A549 (cell line): ENCODE data around the gene RPRD2. TPM values are rescaled to one million over a fixed set of nuclear protein-coding genes. Genes with fewer than 3 reads are reported as not detected.

Source experiments
- ATAC-seq, 2 experiments: fragments of 200-7000 bp in 1 of 2; fragments of >200 bp in 1 of 2; cut with Nextera tagmentation in 1 of 2; cut with Tn5 transposase in 1 of 2; 3 replicates each; pipeline versions ENCODE4 v1.8.0 to v1.9.1; 2018 to 2020; ENCODE audit warnings: mild to moderate bottlenecking in 1 of 2, moderate library complexity in 1 of 2
- CTCF ChIA-PET: fragments of 300-600 bp; sonication (Branson Sonifier 250); formaldehyde crosslinking; extraction: SDS; loops from one replicate; lab custom pipeline; 2021; ENCODE audit warnings: antibody characterized with exemption, inconsistent platforms; lab: Yijun Ruan, JAX
- POLR2A ChIA-PET: fragments of 350-600 bp; formaldehyde crosslinking; extraction: SDS; loops from one replicate; lab custom pipeline; 2021; ENCODE audit warnings: antibody characterized with exemption, inconsistent platforms; lab: Yijun Ruan, JAX
- DNase-seq, 2 experiments: peaks; one replicate each; pipeline versions ENCODE4 v3.0.0 to v3.0.0-alpha.2; 2011 to 2016; ENCODE audit warnings: low read depth in 1 of 2, low spot score in 1 of 2
- FAIRE-seq: peaks from 2 replicates; lab custom pipeline; 2011; peaks lifted over from hg19 to GRCh38; lab: Jason Lieb, UNC
- H3K27ac ChIP-seq, 2 experiments: fragments of >200 bp; sonication (Bioruptor Twin); formaldehyde crosslinking; 3 replicates each; pipeline ENCODE4 v1.5.1; 2016 to 2017
- H3K4me1 ChIP-seq: fragments of >200 bp; sonication (Bioruptor Twin); formaldehyde crosslinking; 3 replicates; pipeline ENCODE4 v1.6.1; 2016
- H3K4me2 ChIP-seq: fragments of >200 bp; sonication (Bioruptor Twin); formaldehyde crosslinking; 3 replicates; pipeline ENCODE4 v1.6.1; 2016
- H3K4me3 ChIP-seq: fragments of >200 bp; sonication (Bioruptor Twin); formaldehyde crosslinking; 3 replicates; pipeline ENCODE4 v1.5.1; 2016
- H3K9me3 ChIP-seq: fragments of >200 bp; sonication (Bioruptor Twin); formaldehyde crosslinking; 3 replicates; pipeline ENCODE4 v1.6.1; 2016
- CTCF ChIP-seq: fragments of >200 bp; sonication (Bioruptor Twin); formaldehyde crosslinking; IDR thresholded peaks from 3 replicates; pipeline ENCODE4 v1.5.1; 2016
- HES2 ChIP-seq: fragments of >200 bp; sonication (Bioruptor Twin); formaldehyde crosslinking; IDR thresholded peaks from 2 replicates; pipeline ENCODE4 v1.6.1; 2016
- JUNB ChIP-seq: fragments of >200 bp; sonication (Bioruptor Twin); formaldehyde crosslinking; IDR thresholded peaks from 2 replicates; pipeline ENCODE4 v1.6.1; 2016
- MAX ChIP-seq: IDR thresholded peaks from 2 replicates; pipeline ENCODE4 v1.6.1; 2012
- MAZ ChIP-seq: fragments of 150-350 bp; IDR thresholded peaks from 2 replicates; pipeline ENCODE4 v1.6.1; 2014; ENCODE audit warnings: antibody characterized with exemption, low read depth, low read length, borderline replicate concordance
- RARB ChIP-seq: fragments of 250-450 bp; sonication (Bioruptor Pico); IDR thresholded peaks from 2 replicates; pipeline ENCODE4 v1.8.0; 2021; ENCODE audit warnings: mild to moderate bottlenecking, moderate library complexity
- RCOR1 ChIP-seq: fragments of 150-350 bp; IDR thresholded peaks from 2 replicates; pipeline ENCODE4 v1.6.1; 2014; ENCODE audit warnings: antibody characterized with exemption, low read length, low read depth
- REST ChIP-seq: fragments of 200-600 bp; sonication (generic); IDR thresholded peaks from 2 replicates; pipeline ENCODE4 v1.6.1; 2016; ENCODE audit warnings: antibody characterized with exemption, mild to moderate bottlenecking, moderate library complexity
- SMC3 ChIP-seq: fragments of >200 bp; sonication (Bioruptor Twin); formaldehyde crosslinking; IDR thresholded peaks from 3 replicates; pipeline ENCODE4 v1.6.1; 2018; ENCODE audit warnings: inconsistent platforms
- TFCP2L1 ChIP-seq: fragments of 250-450 bp; sonication (Bioruptor Pico); IDR thresholded peaks from 2 replicates; pipeline ENCODE4 v1.5.0; 2021; ENCODE audit warnings: mild to moderate bottlenecking
- ZFP36 ChIP-seq: fragments of 450-650 bp; IDR thresholded peaks from 2 replicates; pipeline ENCODE4 v1.6.1; 2014; ENCODE audit warnings: borderline replicate concordance; ENCODE audit not compliant: partially characterized antibody
- ZNF302 ChIP-seq: fragments of 250-450 bp; sonication (Bioruptor Pico); IDR thresholded peaks from 2 replicates; pipeline ENCODE4 v1.9.0; 2021; ENCODE audit warnings: inconsistent platforms, mild to moderate bottlenecking, moderate library complexity
- ZSCAN20 ChIP-seq: fragments of 250-450 bp; sonication (Bioruptor Pico); IDR thresholded peaks from 2 replicates; pipeline ENCODE4 v1.8.0; 2022; ENCODE audit warnings: mild to moderate bottlenecking, moderate library complexity
- WGBS: methylation state at CpG from one replicate; pipeline ENCODE4 v1.1.6; 2017; ENCODE audit errors: missing lambda C conversion rate; 5-methylcytosine and 5-hydroxymethylcytosine counted together
- polyA plus RNA-seq, 4 experiments: library from polyadenylated mRNA; depleted of rRNA in 3 of 4; stranded (reverse); fragments of >200 nt; fragmentation: RNase III in 1 of 4; extraction: RNeasy Plus Mini Kit Qiagen cat#74134 plus additional on column Dnase treatment in 1 of 4; gene quantifications; 2 replicates in 3 of 4; 3 replicates in 1 of 4; pipeline ENCODE4 v1.2.3, GENCODE V29; 2011 to 2017

The RPRD2 gene
- polyA plus RNA-seq, 2 of the 4 experiments (the other 2 are of a cell fraction), result 10.3 to 20.8 TPM

GRCh38 chr1:150474869-150475268 lies 110.9 kb downstream of the RPRD2 start:
- CTCF ChIA-PET, result interaction anchor here (0.6 to 1.0 kb wide), 2 partner anchors 27 to 51 kb away, joined by 3 to 4 read pairs; no protein-coding TSS in a partner anchor
- WGBS, result 55% methylated on average over 4 of the region's 4 CpGs

GRCh38 chr1:150476754-150477153 lies 112.8 kb downstream of the RPRD2 start:
- H3K4me1 ChIP-seq, result peaks cover 13% of the 10 kb centered on the region; the same call in 2 of the 3 replicates
- POLR2A ChIA-PET, result no interaction called here
- TF ChIP-seq JUNB (no peak), REST (no peak), ZNF302 (CRISPR knock-in tag) (no peak), ZSCAN20 (no peak), HES2 (no peak), ZFP36 (no peak), MAX (no peak), CTCF (no peak), RARB (CRISPR knock-in tag) (no peak), TFCP2L1 (CRISPR knock-in tag) (no peak), MAZ (no peak), RCOR1 (no peak), SMC3 (no peak)
- TF ChIP-seq, all 56 proteins: peak for 0
- DNase-seq, result no peak
- WGBS, result 85% methylated on average over 3 of the region's 3 CpGs
- no peak overlapping the region for H3K4me2 ChIP-seq
- FAIRE-seq, result no peak
- H3K4me3 ChIP-seq, result no peak overlapping the region
- CTCF ChIA-PET, result interaction anchor here (1.7 kb wide), 1 partner anchor 84 kb away, joined by 4 read pairs; no protein-coding TSS in a partner anchor
- no peak overlapping the region for H3K27ac ChIP-seq
- no peak for ATAC-seq
- no peaks in the 10 kb centered on the region for H3K9me3 ChIP-seq

More at GRCh38 chr1:150474869-150475268, 110.9 kb downstream of the RPRD2 start:
- H3K4me2 ChIP-seq, result no peak overlapping the region
- no peak for DNase-seq
- POLR2A ChIA-PET, result interaction anchor here (0.6 kb wide), 1 partner anchor 79 kb away, joined by 6 read pairs; no protein-coding TSS in a partner anchor
- H3K27ac ChIP-seq, result no peak overlapping the region
- ATAC-seq, result no peak
- H3K9me3 ChIP-seq, result no peaks in the 10 kb centered on the region
- no peak overlapping the region for H3K4me3 ChIP-seq
- TF ChIP-seq REST, result no peak
- H3K4me1 ChIP-seq, result peaks cover 13% of the 10 kb centered on the region; the same call in 2 of the 3 replicates
- no peak for FAIRE-seq
